NCI-H2227 (cell line): ENCODE measurements around the gene LY6G6F.

ENCODE experiments used
- DNase-seq: peaks from one replicate; lab custom pipeline; 2025; ENCODE audit not compliant: unreplicated experiment; lab: John Stamatoyannopoulos, UW

Gene LY6G6F

DNA sequence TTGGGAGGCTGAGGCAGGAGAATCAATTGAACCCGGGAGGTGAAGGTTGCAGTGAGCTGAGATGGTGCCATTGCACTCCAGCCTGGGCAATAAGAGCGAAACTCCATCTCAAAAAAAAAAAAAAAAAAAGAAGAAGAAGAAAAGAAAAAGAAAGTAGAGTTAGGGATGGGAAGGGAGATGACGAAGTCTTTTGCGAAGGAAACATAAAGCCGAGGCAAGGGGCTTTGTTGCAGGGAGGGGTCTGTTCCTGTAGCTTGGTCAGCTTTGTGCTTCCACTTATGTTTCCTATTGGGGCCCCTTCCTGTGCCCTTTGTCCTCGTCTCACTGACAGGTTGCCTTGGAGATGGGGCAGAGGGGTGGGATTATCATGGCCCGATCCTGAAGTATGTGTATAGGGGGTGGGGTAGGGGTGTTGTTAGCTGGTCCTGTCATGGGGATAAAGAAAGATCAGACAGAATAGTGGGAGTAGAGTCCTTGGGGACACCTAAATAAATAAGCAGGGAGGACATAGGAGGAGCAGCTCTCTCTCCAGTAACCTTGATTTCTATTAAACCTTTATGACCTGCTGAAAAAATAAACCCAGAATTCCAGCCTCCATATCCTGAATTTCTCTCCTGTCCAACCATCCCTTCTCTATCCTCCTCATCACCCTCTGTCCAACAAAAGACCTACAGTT is 30.8 kb downstream of the LY6G6F start:
- DNase-seq, result peak; percentile 71

DNA sequence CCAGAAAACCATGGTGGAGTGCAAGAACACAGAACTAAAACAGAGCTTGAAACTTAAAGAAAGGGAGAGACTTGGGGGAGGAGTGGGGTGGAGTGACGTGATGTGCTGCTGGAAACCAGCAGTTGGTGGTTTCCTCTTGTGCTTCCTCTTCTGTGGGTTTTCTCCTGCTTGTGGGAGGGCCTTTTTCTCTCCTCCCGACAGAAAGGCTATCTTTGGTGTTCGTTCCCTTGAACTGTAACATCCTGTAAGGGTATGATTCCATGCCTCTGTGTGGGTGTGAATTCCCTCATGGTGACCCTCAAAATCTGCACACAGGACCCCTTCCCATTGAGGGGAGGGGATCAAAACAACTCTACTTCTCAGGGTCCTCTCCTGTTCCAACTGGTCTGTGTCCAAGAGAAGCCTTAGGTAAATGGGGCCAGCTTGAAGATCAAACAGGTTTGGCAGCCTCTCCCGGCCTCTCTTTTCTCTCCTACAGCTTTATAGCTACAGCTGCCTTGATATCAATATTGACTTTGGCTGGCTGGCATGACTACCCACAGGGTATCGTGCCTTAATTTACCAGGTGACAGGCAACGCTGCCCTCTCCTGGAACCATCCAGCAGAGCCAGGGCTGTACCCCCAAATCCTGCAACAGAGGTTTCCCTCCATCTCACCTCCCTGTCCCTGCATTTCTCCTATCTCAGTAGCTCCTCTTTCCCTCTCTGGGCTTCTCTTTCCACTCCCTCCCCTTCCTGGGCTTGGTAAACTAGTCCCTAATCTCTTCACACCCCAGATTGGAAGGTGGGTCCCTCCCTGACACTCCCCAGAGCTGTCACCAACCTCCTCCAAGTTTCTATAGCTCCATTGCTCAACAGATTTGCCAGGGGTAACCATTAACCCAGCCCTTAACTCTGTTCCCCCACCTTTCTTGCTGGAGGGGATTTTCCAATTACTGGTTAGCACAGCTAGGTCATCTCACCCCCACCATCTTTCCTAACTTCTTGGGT is 31.6 kb downstream of the LY6G6F start:
- peak; percentile 58 for DNase-seq

DNA sequence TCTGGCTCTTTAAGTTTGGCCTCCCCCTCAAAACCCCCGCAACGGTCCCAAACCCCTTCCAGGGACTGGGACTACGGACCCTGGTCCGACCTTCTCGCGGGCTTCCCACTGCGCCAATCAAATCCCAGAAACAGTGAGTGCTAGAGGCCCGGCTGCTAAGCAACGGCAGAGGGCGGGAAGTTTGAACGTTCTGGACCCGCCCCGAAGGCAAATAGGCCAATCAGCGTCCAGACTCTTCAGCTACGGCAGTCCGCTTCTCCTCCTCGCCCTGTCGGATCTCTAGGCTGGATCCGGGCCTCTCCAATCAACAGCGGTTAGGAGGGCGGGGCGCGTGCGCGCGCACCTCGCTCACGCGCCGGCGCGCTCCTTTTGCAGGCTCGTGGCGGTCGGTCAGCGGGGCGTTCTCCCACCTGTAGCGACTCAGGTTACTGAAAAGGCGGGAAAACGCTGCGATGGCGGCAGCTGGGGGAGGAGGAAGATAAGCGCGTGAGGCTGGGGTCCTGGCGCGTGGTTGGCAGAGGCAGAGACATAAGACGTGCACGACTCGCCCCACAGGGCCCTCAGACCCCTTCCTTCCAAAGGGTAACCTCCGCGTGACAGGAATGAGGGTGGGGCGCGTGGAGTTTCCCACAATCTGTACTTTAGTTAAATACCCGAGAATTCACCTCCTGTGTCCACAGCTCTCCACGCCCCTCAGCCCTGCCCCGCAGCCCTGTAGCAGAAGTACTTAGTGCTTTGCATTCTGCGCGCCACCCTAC is 33.2 kb downstream of the LY6G6F start, which contains the start of gene MSH5:
MSH5 (plus strand) TSS at position 367 of the 758 bp plus-strand sequence. CDS start 462 bp downstream, outside the sequence.
- peak; percentile 100 for DNase-seq

DNA sequence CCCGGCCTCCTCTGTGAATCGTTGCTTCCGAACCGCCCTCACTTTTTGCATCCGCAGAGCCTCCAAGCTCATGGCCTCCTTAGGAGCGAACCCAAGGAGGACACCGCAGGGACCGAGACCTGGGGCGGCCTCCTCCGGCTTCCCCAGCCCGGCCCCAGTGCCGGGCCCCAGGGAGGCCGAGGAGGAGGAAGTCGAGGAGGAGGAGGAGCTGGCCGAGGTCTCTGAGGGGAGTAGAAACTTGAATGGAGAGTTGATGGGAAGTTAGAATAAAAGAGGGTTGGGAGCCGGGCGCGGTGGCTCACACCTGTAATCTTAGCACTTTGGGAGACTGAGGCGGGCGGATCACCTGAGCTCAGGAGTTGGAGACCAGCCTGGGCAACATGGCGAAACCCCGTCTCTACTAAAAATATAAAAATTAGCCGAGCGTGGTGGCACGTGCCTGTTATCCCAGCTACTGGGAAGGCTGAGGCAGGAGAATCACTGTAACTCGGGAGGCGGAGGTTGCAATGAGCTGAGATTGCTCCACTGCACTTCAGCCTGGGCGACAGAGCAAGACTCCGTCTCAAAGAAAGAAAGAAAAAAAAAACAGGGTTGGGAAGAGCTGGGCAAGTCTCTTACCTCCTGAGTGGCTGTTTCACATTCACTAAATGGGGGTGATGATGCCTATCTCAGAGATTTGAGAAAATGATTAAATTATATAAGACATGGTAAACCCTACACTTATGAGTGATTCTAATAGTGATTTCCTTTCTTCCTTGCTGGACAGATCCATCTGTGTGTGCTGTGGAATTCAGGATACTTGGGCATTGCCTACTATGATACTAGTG is 33.9 kb downstream of the LY6G6F start:
- no peak for DNase-seq

DNA sequence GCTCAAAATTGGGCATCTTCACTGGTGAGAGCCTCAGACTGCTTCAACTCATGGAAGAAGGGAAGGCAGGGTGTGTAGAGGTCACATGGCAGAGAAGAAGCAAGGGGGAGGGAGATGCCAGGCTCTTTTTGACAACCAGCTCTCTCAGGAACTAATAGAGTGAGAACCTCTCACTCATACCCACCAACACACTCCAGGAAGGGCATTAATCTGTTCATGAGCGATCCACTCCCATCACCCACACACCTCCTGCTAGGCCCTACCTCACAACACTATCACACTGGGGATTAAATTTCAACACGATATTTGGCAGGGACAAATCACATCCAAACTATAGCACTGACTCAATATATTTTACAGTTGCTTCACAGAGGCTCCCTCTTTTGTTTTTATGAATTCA is 35.1 kb downstream of the LY6G6F start:
- DNase-seq, result no peak

DNA sequence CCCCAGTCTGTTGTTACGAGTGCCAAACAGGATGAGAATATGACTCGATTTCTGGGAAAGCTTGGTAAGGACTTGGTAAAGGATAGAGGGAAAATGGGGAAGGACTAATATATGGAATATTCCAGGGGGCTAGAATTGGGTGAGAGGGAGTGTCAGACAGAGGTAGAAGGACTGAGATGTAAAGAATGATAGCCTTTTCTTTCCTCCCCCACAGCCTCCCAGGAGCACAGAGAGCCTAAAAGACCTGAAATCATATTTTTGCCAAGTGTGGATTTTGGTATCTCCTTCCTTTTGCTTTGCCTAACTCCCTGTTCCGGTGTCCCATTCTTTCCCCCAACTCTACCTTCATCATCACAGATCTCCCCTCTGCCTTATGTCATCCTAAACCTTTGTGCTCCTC is 36.2 kb downstream of the LY6G6F start:
- no peak for DNase-seq

DNA sequence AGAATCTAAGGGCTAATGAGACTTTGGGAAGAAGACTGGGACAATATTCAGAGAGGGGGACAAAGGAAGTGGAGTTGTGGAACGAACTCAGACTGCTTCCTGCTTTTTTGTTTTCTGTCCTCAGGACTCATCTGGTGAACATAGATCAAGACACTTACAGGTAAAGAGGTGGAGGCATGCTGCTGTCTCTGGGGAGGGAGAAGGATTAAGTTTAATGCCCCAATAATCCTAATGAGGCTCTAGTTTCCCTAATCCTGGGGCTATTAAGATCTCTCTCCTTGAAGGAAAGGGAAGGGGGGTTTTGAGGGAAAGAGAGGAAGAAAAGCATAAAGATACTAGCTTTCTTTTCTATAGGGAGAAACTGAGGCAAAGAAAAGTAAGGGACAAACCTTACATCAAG is 37.8 kb downstream of the LY6G6F start:
- no peak for DNase-seq

DNA sequence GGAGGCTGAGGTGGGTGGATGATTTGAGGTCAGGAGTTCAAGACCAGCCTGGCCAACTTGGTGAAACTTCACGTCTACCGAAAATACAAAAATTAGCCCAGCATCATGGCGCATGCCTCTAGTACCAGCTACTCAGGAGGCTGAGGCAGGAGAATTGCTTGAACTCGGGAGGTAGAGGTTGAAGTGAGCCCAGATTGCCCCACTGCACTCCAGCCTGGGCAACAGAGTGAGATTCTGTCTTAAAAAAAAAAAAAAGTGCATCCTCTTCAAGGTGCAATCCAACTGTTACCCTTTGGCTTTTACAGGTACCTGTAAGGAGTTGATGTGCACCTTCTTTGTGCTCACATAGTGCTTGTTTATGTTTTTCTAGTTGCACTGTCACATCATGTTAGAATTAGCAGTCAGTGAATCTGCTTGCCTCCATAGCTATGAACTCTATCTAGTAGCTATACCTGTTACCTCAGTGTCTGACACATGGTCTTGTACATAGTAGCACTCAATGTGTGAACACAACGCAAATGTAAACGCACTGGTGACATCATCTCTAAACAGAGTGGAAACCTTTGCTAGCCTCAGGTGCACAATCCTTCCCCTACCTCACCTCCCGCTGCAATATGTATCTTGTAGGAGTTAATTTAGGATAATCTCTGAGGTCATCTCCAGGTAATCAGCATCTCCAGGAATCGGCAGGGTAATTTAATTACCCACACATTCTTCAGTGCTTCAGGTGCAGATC is 42.8 kb downstream of the LY6G6F start:
- DNase-seq, result no peak

DNA sequence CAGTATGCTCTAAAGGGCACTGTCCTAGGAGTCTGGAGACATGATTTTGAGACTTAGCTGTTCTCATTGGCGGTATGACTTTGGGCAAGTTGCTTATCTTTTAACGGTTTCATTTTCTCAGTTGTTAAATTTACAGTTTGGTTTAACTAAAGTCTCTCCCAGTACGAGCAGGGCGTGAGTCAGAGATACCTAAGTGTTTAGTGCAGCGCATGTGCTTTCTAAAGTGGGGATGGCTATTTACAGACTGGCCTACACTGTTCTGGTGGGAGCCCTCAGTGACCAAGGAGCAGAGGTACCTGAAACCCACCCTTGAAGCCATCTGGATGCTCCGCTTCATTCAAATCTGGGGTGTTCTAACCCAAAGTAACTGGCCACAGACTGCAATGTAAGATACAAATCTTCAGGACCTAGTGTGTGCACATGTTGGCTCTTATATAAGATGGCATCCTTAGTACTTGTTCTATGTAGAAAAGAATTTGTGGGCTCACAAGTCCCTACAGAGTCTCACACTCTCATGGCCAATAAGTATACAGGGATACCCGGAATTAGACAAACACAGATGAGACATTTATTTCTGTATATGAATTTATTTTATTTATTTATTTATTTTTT is 43.9 kb downstream of the LY6G6F start:
- DNase-seq, result no peak

DNA sequence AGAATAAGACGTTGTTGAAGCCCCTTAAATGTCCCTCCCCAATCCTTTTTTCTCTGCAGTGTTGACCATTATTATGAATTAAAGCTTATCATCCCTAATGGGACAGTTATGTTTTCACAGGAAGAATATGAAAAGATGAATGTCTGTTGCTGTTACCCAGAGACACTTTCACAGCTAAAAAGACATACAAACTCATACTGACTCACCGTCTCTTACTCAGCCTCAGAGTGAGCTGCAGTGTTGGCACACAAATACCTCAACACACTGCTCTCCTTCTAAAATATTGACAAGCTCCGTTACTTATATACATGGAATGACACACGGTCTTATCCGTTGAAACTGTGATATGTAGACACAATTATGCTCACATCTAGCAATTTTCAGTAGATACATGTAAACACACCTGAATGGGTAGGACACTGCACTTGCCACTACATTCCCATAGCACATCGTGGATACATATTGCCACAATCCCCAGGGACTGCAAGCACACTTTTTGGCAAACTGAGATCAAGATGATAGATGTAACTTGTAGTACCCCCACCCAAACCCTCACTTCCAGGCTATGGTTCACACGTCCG is 46.2 kb downstream of the LY6G6F start:
- DNase-seq, result no peak

DNA sequence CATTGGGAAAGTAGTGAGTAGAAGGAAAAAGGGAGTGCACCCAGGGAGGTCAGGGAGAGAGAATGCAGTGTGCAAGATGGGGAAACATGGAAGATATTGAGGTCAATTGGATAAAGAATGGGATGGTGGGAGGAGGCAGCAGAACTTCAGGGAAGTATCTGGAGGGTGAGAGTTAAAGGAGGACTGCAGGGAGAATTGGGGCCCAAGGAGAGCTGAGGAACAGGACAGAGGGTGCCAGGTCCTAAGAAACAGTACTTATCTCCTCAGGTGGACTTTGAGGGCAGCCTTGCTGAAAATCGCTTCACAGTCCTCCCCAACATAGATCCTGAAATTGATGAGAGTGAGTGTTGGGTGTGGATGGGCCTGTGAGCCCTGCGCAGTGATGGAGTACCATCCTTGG is 51.6 kb downstream of the LY6G6F start:
- DNase-seq, result no peak
